Prostate gland (tissue), 2 donors: Measurements from ENCODE around the gene SLC24A4. TPM values are rescaled to one million over a fixed set of nuclear protein-coding genes. Genes with fewer than 3 reads are reported as not detected.

Experiments used
- DNase-seq: peaks from one replicate; pipeline ENCODE4 v3.0.0-alpha.2; 2019; ENCODE audit warnings: low spot score
- H3K27ac ChIP-seq, 2 donors: fragments of 200-600 bp; sonication (generic); 2 replicates each; pipeline ENCODE4 v1.5.1; 2017 to 2019
- H3K27me3 ChIP-seq: fragments of 200-600 bp; sonication (generic); replicated peaks from 2 replicates; pipeline ENCODE4 v1.5.1; 2019; ENCODE audit not compliant: insufficient read depth
- H3K36me3 ChIP-seq, 2 donors: fragments of 200-600 bp; sonication (generic); 1 replicate in 1 of 2; 2 replicates in 1 of 2; pipeline versions ENCODE4 v1.5.1 to v1.8.1; 2017 to 2019
- H3K4me1 ChIP-seq: fragments of 200-600 bp; sonication (generic); replicated peaks from 2 replicates; pipeline ENCODE4 v1.5.1; 2019
- H3K4me3 ChIP-seq, 2 donors: fragments of 200-600 bp; sonication (generic); 2 replicates each; pipeline ENCODE4 v1.5.1; 2017 to 2019
- H3K9me3 ChIP-seq: fragments of 200-600 bp; sonication (generic); 2 replicates; pipeline ENCODE4 v1.5.1; 2017
- POLR2A ChIP-seq: fragments of 450-650 bp; IDR thresholded peaks from one replicate; pipeline ENCODE4 v1.6.1; 2016; ENCODE audit warnings: antibody characterized with exemption, mild to moderate bottlenecking
- POLR2AphosphoS5 ChIP-seq: sonication (generic); formaldehyde crosslinking; IDR thresholded peaks from one replicate; pipeline ENCODE4 v1.6.1; 2017; ENCODE audit warnings: antibody characterized with exemption
- WGBS: methylation state at CpG from one replicate; pipeline ENCODE4 v1.1.5; 2018; 5-methylcytosine and 5-hydroxymethylcytosine counted together
- intact Hi-C: fragments of 100-400 bp; cut with DNase I; formaldehyde crosslinking; loops from one replicate; pipeline ENCODE4 v1.14.2; 2022
- total RNA-seq, 2 donors: library from RNA; depleted of rRNA; stranded (reverse); fragments of >200 nt; gene quantifications; one replicate each; pipeline ENCODE4 v1.1.0, GENCODE V29; 2016
- TF ChIP-seq, protein P1 (sequence below), 4 experiments: fragments of 200-600 bp in 2 of 4; fragments of 450-650 bp in 2 of 4; sonication (generic) in 2 of 4; IDR thresholded peaks; 1 replicate in 3 of 4; 2 replicates in 1 of 4; pipeline ENCODE4 v1.5.1; 2016 to 2019; ENCODE audit warnings: antibody characterized with exemption in 4 of 4, mild to moderate bottlenecking in 2 of 4, moderate library complexity in 2 of 4

Gene SLC24A4
- total RNA-seq, 2 donors from 2014 or later: 0.82 to 7.2 TPM

DNA sequence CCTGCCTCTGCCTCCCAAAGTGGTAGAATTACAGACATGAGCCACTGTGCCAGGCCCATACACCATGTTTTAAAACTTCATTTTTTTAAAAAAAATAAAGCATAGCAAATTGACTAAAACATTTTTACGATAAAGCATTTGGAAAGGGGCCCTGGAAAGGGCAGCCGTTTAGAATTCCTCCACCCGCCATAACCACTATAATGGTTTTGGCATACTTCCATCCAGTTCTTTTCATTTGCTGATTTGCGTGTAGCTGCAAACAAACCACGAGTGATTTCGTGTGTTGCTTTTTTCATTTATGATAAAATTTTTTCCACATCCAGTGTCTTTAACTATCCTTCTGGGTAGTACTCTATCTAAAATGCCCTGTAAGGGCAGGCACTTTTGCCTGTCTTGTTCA, 98.8 kb downstream of the SLC24A4 start:
- H3K9me3 ChIP-seq: no peaks in the 10 kb centered on the region
- H3K27ac ChIP-seq: no peak overlapping the region
- no peaks in the 10 kb centered on the region for H3K36me3 ChIP-seq
- no peak for DNase-seq
- no peak overlapping the region for H3K4me3 ChIP-seq
- TF ChIP-seq POLR2A (no peak), POLR2AphosphoS5 (no peak)
- TF ChIP-seq, protein P1, sequence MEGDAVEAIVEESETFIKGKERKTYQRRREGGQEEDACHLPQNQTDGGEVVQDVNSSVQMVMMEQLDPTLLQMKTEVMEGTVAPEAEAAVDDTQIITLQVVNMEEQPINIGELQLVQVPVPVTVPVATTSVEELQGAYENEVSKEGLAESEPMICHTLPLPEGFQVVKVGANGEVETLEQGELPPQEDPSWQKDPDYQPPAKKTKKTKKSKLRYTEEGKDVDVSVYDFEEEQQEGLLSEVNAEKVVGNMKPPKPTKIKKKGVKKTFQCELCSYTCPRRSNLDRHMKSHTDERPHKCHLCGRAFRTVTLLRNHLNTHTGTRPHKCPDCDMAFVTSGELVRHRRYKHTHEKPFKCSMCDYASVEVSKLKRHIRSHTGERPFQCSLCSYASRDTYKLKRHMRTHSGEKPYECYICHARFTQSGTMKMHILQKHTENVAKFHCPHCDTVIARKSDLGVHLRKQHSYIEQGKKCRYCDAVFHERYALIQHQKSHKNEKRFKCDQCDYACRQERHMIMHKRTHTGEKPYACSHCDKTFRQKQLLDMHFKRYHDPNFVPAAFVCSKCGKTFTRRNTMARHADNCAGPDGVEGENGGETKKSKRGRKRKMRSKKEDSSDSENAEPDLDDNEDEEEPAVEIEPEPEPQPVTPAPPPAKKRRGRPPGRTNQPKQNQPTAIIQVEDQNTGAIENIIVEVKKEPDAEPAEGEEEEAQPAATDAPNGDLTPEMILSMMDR (IDR thresholded peaks at IDR 0.05): no peak
- H3K4me1 ChIP-seq: no peaks in the 10 kb centered on the region
- no peaks in the 10 kb centered on the region for H3K27me3 ChIP-seq
- intact Hi-C loops: no loop called here
- 10% methylated on average over 6 of the region's 6 CpGs for WGBS

DNA sequence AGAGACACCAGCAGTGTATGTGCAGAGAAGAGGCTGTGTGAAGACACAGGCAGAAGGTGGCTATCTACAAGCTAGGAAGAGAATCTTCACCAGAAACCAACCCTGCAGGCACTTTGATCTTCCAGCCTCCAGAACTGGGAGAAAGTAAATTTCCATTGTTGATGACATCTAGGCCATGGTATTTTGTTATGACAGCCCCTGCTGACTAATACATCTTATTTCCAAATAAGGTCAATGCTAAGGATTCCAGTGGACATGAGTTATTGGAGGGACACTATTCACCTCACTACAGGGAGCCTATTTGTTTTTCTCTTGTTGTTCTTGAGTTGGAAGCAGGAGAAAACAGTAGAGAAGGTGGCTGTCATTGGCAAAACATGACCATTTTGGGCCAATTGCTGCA, 102.1 kb downstream of the SLC24A4 start:
- no peaks in the 10 kb centered on the region for H3K9me3 ChIP-seq
- no peaks in the 10 kb centered on the region for H3K27me3 ChIP-seq
- TF ChIP-seq, protein P1 (IDR thresholded peaks at IDR 0.05): no peak
- TF ChIP-seq POLR2A (no peak), POLR2AphosphoS5 (no peak)
- no peak for DNase-seq
- no peaks in the 10 kb centered on the region for H3K36me3 ChIP-seq
- H3K4me1 ChIP-seq: no peaks in the 10 kb centered on the region
- no peak overlapping the region for H3K4me3 ChIP-seq
- intact Hi-C loops: no loop called here
- no peak overlapping the region for H3K27ac ChIP-seq

DNA sequence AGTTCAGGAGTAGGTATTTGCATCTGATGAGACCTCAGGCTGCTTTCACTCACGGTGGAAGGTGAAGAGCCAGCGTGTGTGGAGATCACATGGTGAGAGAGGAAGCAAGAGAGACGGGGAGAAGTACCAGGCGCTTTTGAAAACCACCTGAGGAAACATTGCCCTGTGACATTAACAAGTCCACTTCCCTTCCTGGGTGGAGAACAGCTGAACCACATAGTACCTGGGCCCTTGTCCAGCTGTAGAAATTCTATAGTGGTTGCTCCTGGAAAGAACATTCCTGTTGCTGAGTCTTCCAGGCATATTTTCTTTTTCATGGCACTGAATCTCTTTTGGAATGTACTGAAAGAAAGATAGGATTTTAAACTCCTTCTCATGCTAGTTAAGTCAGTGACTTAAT, 103.3 kb downstream of the SLC24A4 start:
- Histone ChIP-seq H3K27ac (no peak overlapping the region), H3K9me3 (no peaks in the 10 kb centered on the region), H3K4me3 (no peak overlapping the region), H3K36me3 (no peaks in the 10 kb centered on the region), H3K4me1 (no peaks in the 10 kb centered on the region), H3K27me3 (no peaks in the 10 kb centered on the region)
- TF ChIP-seq POLR2AphosphoS5: no peak
- no peak for TF ChIP-seq POLR2A
- TF ChIP-seq, protein P1 (IDR thresholded peaks at IDR 0.05): no peak
- WGBS: 23% methylated on average over 4 of the region's 4 CpGs
- intact Hi-C loops: no loop called here
- no peak for DNase-seq

DNA sequence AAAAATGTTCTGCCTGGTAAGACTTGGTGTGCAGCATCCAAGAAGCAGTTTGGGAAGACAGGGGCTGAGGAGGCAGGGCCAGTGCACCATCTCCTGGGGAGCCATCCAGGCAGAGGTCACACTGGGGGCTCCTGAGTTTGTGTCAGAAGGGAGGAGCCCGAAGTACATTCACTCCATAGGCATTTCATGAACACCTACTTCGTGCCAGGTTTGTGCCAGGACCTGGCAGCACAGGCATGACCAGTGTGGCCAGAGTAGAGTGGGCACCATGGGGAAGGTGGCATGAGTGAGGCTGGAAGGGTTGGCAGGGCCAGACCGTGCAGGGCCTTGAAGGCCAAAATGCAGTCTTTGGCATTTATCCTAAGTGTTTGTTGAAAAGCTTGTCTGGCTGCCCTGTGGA, 104.1 kb downstream of the SLC24A4 start:
- WGBS: 78% methylated on average over 3 of the region's 3 CpGs
- no peaks in the 10 kb centered on the region for H3K9me3 ChIP-seq
- no peaks in the 10 kb centered on the region for H3K36me3 ChIP-seq
- DNase-seq: no peak
- intact Hi-C loops: no loop called here
- H3K4me3 ChIP-seq: no peak overlapping the region
- H3K27ac ChIP-seq: no peak overlapping the region
- TF ChIP-seq POLR2A (no peak), POLR2AphosphoS5 (no peak)
- TF ChIP-seq, protein P1 (IDR thresholded peaks at IDR 0.05): no peak
- H3K27me3 ChIP-seq: no peaks in the 10 kb centered on the region
- H3K4me1 ChIP-seq: no peaks in the 10 kb centered on the region

DNA sequence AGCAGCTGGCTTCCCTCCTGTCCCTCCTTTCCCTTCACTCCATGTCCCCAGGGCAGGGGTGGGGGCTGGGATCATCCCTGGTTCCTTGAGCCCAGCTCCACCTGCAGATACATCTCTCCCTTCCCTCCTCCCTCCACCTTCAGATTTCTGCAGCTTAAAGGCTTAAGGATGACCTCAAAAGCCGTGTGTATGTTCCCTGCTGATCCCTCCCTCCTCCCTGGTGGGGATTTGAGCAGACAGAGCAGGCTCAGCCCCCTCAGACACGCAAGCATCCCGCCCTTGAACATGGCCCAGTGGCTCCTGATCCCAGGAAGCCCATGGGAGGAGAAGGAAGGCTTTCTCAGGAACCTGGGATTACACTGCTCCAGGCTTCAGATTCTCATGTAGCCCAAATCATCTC, 107.7 kb downstream of the SLC24A4 start:
- WGBS: 87% methylated on average over 3 of the region's 3 CpGs
- no peak for TF ChIP-seq POLR2AphosphoS5
- TF ChIP-seq, protein P1 (IDR thresholded peaks at IDR 0.05): no peak
- TF ChIP-seq POLR2A: no peak
- no peaks in the 10 kb centered on the region for H3K36me3 ChIP-seq
- H3K27ac ChIP-seq: no peak overlapping the region
- H3K9me3 ChIP-seq: no peaks in the 10 kb centered on the region
- H3K4me3 ChIP-seq: no peak overlapping the region
- no peaks in the 10 kb centered on the region for H3K27me3 ChIP-seq
- intact Hi-C loops: no loop called here
- H3K4me1 ChIP-seq: no peaks in the 10 kb centered on the region
- no peak for DNase-seq
